Measurements from ENCODE around the gene TCEA2. TPM values are rescaled to one million over a fixed set of nuclear protein-coding genes. Genes with fewer than 3 reads are reported as not detected.

TCEA2 gene
- total RNA-seq, 1 donor from 2014 or later: 8.4 TPM

DNA sequence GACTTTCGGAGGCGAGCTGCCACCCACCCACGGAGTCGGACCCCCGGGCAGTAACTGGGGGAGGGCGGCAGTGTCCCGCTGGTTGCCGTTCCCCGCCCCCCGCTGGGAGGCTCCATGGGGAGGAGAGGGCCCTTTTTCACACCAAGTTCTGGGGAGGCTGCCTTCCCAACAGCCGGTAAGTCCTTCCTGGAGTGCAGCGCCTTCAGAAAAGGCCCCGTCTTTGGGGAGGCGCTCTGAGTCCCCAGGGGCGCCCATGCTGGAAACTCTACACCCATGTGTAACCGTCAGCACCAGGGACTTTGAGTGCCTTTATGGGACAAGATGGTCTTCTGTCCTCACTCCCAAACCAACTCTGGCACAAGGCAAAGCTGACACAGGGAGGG is 13.1 kb upstream of the TCEA2 start:
- H3K9me3 ChIP-seq (ENCODE audit: control insufficient read depth in 3 of 3, low read length in 3 of 3): no peaks in the 10 kb centered on the region
- H3K27me3 ChIP-seq (ENCODE audit: control insufficient read depth in 3 of 3, insufficient read depth in 3 of 3, low read length in 3 of 3): peaks cover 57 to 78% (median 78%) of the 10 kb centered on the region in 3 donors
- peak overlapping the region; percentile 1 to 58 (median 48) for H3K4me3 ChIP-seq (ENCODE audit: low read length in 3 of 3)
- H3K36me3 ChIP-seq (ENCODE audit: control insufficient read depth in 3 of 3, insufficient read depth in 3 of 3, low read length in 3 of 3): peaks cover 0 to 2% (median 0%) of the 10 kb centered on the region in 3 donors
- peaks cover 0 to 14% (median 7%) of the 10 kb centered on the region in 3 donors for H3K4me1 ChIP-seq (ENCODE audit: control insufficient read depth in 3 of 3, insufficient read depth in 3 of 3, low read length in 3 of 3)
- H3K9ac ChIP-seq (ENCODE audit: low read depth in 1 of 3, low read length in 3 of 3): peak overlapping the region in 2 of 3 donors; percentile 51 to 62
- peak overlapping the region; percentile 70 for H3K27ac ChIP-seq (ENCODE audit: low read depth, low read length)

DNA sequence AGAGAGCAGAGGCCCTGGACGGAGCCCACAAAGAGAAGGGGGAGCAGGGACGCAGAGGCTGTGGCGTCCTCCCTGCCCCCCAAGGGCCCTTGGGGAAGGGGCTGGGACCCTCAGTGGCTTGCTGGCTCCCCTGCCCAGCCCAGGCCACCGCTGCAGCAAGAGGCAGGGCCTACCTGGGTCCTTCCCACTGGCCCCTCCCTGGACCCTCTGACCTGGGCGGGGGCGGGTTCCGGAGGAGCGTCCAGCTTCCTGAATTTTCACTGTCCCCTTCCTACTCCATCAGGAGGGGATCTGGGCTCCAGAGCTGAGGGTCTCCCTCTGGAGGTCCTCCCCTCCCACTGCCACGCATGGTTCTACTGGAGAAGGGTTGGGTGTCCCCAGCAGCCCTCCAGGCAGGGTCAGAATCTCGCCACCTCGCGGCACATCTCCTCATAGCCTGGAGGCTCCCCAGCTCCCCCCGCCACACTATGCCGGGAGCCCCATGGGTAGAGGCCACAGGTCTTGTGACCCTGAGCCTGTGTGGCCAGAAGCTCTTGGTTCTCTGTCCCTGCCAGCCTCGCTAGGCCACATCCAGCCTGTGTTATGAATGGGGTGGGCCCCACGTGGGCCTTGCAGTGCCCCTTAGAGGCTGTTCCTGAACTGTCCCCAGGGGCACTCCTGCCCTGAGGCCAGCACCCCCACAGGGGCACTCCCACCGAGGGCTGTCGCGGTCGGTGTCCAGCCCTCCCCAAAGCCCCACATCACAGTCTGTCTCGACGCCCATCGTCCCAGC is 12.6 kb upstream of the TCEA2 start:
- Histone ChIP-seq H3K4me1 (ENCODE audit: control insufficient read depth in 3 of 3, insufficient read depth in 3 of 3, low read length in 3 of 3) (peaks cover 0 to 18% (median 11%) of the 10 kb centered on the region in 3 donors), H3K9ac (ENCODE audit: low read depth in 1 of 3, low read length in 3 of 3) (peak overlapping the region; percentile 23 to 62 (median 57)), H3K36me3 (ENCODE audit: control insufficient read depth in 3 of 3, insufficient read depth in 3 of 3, low read length in 3 of 3) (peaks cover 0 to 2% (median 0%) of the 10 kb centered on the region in 3 donors), H3K27me3 (ENCODE audit: control insufficient read depth in 3 of 3, insufficient read depth in 3 of 3, low read length in 3 of 3) (peaks cover 52 to 76% (median 75%) of the 10 kb centered on the region in 3 donors), H3K9me3 (ENCODE audit: control insufficient read depth in 3 of 3, low read length in 3 of 3) (no peaks in the 10 kb centered on the region), H3K4me3 (ENCODE audit: low read length in 3 of 3) (peak overlapping the region; percentile 1 to 58 (median 48)), H3K27ac (ENCODE audit: low read depth, low read length) (peak overlapping the region; percentile 70)

GRCh38 chr20:64051033-64051452 is 12.0 kb upstream of the TCEA2 start:
- peak overlapping the region in 2 of 3 donors; percentile 23 to 57 for H3K9ac ChIP-seq (ENCODE audit: low read depth in 1 of 3, low read length in 3 of 3)
- H3K4me3 ChIP-seq (ENCODE audit: low read length in 3 of 3): no peak overlapping the region
- H3K4me1 ChIP-seq (ENCODE audit: control insufficient read depth in 3 of 3, insufficient read depth in 3 of 3, low read length in 3 of 3): peaks cover 0 to 20% (median 12%) of the 10 kb centered on the region in 3 donors
- H3K9me3 ChIP-seq (ENCODE audit: control insufficient read depth in 3 of 3, low read length in 3 of 3): no peaks in the 10 kb centered on the region
- H3K36me3 ChIP-seq (ENCODE audit: control insufficient read depth in 3 of 3, insufficient read depth in 3 of 3, low read length in 3 of 3): peaks cover 0 to 2% (median 0%) of the 10 kb centered on the region in 3 donors
- H3K27ac ChIP-seq (ENCODE audit: low read depth, low read length): peak overlapping the region; percentile 70
- H3K27me3 ChIP-seq (ENCODE audit: control insufficient read depth in 3 of 3, insufficient read depth in 3 of 3, low read length in 3 of 3): peaks cover 48 to 75% (median 74%) of the 10 kb centered on the region in 3 donors

GRCh38 chr20:64051561-64052325 is 11.3 kb upstream of the TCEA2 start:
- Histone ChIP-seq H3K9ac (ENCODE audit: low read depth in 1 of 3, low read length in 3 of 3) (peak overlapping the region in 2 of 3 donors; percentile 25 to 57), H3K36me3 (ENCODE audit: control insufficient read depth in 3 of 3, insufficient read depth in 3 of 3, low read length in 3 of 3) (peaks cover 0 to 2% (median 0%) of the 10 kb centered on the region in 3 donors), H3K9me3 (ENCODE audit: control insufficient read depth in 3 of 3, low read length in 3 of 3) (no peaks in the 10 kb centered on the region), H3K4me3 (ENCODE audit: low read length in 3 of 3) (no peak overlapping the region), H3K27me3 (ENCODE audit: control insufficient read depth in 3 of 3, insufficient read depth in 3 of 3, low read length in 3 of 3) (peaks cover 43 to 74% (median 67%) of the 10 kb centered on the region in 3 donors), H3K4me1 (ENCODE audit: control insufficient read depth in 3 of 3, insufficient read depth in 3 of 3, low read length in 3 of 3) (peaks cover 0 to 20% (median 12%) of the 10 kb centered on the region in 3 donors), H3K27ac (ENCODE audit: low read depth, low read length) (peak overlapping the region; percentile 70)

DNA sequence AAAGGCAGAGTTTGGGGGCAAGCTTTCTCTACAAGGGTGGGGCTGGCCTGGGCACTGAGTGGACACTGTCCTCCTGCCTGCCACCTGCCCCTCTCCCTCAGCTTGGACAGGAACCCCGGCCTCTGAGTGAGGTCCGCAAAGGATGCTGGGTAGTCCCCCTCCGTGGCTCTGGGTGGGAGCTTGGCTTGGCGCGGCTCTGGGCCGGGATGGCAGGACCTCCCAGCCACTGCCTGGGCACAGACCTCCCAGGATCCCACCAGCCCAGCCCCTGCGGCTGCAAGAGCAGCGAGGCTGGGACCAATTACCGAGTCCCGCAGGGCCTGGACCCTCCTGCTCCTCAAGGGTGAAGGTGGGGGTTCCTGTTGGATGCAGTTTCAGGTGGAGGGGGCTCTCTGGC is 10.7 kb upstream of the TCEA2 start:
- Histone ChIP-seq H3K27me3 (ENCODE audit: control insufficient read depth in 3 of 3, insufficient read depth in 3 of 3, low read length in 3 of 3) (peaks cover 40 to 73% (median 67%) of the 10 kb centered on the region in 3 donors), H3K4me3 (ENCODE audit: low read length in 3 of 3) (no peak overlapping the region), H3K36me3 (ENCODE audit: control insufficient read depth in 3 of 3, insufficient read depth in 3 of 3, low read length in 3 of 3) (no peaks in the 10 kb centered on the region), H3K9ac (ENCODE audit: low read depth in 1 of 3, low read length in 3 of 3) (peak overlapping the region in 1 of 3 donors; percentile 25), H3K9me3 (ENCODE audit: control insufficient read depth in 3 of 3, low read length in 3 of 3) (no peaks in the 10 kb centered on the region), H3K4me1 (ENCODE audit: control insufficient read depth in 3 of 3, insufficient read depth in 3 of 3, low read length in 3 of 3) (peaks cover 0 to 23% (median 14%) of the 10 kb centered on the region in 3 donors), H3K27ac (ENCODE audit: low read depth, low read length) (peak overlapping the region; percentile 70)

DNA sequence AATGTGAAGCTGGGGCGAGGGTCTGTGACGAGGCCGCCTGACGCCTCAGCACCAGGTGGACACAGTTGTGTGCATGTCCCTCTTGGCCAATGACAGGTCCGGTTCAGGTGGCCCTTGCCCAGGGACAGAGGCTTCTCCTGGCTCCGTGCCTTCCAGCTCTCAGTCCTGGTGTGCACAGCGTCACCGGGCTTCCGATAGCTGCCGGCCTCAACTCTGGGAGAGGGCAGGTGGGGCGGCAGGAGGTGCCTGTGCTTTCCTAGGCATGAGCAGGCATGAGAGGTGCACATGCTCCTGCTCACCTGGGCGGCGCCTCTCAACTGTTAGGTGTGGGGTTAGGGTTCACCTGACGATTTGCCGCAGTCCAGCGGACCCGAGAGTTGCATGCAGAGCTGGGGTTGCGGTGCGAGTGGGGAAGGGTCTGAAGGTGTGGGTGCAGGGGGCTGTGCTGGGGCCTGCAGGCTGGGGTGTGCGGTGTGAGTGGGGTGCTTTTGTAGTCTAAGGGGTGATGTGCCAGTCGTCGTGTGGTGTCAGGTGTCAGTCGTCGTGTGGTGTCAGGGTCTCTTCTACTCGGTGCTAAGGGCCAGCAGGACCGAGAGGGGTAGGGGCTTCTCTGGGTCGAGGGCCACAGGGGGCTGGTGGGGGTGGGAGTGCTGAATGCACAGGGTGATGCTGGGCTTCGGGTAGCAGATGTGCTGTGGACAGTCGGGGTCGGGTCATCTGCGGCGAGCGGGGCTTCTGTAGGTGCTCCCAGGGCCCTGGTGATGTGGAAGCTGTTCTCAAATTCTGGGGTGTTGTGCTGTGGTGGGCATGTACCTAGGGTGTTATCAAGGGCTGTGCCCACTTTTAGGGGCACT is 9.8 kb upstream of the TCEA2 start:
- peak overlapping the region in 2 of 3 donors; percentile 7 to 29 for H3K4me3 ChIP-seq (ENCODE audit: low read length in 3 of 3)
- peaks cover 39 to 75% (median 60%) of the 10 kb centered on the region in 3 donors for H3K27me3 ChIP-seq (ENCODE audit: control insufficient read depth in 3 of 3, insufficient read depth in 3 of 3, low read length in 3 of 3)

GRCh38 chr20:64053841-64054661 is 8.9 kb upstream of the TCEA2 start:
- H3K27ac ChIP-seq (ENCODE audit: low read depth, low read length): peak overlapping the region; percentile 70
- H3K4me1 ChIP-seq (ENCODE audit: control insufficient read depth in 3 of 3, insufficient read depth in 3 of 3, low read length in 3 of 3): peaks cover 2 to 26% (median 18%) of the 10 kb centered on the region in 3 donors
- H3K36me3 ChIP-seq (ENCODE audit: control insufficient read depth in 3 of 3, insufficient read depth in 3 of 3, low read length in 3 of 3): no peaks in the 10 kb centered on the region
- H3K27me3 ChIP-seq (ENCODE audit: control insufficient read depth in 3 of 3, insufficient read depth in 3 of 3, low read length in 3 of 3): peaks cover 36 to 70% (median 60%) of the 10 kb centered on the region in 3 donors
- H3K9me3 ChIP-seq (ENCODE audit: control insufficient read depth in 3 of 3, low read length in 3 of 3): no peaks in the 10 kb centered on the region
- H3K4me3 ChIP-seq (ENCODE audit: low read length in 3 of 3): peak overlapping the region in 1 of 3 donors; percentile 13
- H3K9ac ChIP-seq (ENCODE audit: low read depth in 1 of 3, low read length in 3 of 3): peak overlapping the region in 1 of 3 donors; percentile 62

More for the DNA sequence above, 9.8 kb upstream of the TCEA2 start:
- Histone ChIP-seq H3K4me1 (ENCODE audit: control insufficient read depth in 3 of 3, insufficient read depth in 3 of 3, low read length in 3 of 3) (peaks cover 2 to 25% (median 18%) of the 10 kb centered on the region in 3 donors), H3K27ac (ENCODE audit: low read depth, low read length) (peak overlapping the region; percentile 70), H3K9me3 (ENCODE audit: control insufficient read depth in 3 of 3, low read length in 3 of 3) (no peaks in the 10 kb centered on the region), H3K9ac (ENCODE audit: low read depth in 1 of 3, low read length in 3 of 3) (peak overlapping the region in 1 of 3 donors; percentile 62), H3K36me3 (ENCODE audit: control insufficient read depth in 3 of 3, insufficient read depth in 3 of 3, low read length in 3 of 3) (no peaks in the 10 kb centered on the region)

DNA sequence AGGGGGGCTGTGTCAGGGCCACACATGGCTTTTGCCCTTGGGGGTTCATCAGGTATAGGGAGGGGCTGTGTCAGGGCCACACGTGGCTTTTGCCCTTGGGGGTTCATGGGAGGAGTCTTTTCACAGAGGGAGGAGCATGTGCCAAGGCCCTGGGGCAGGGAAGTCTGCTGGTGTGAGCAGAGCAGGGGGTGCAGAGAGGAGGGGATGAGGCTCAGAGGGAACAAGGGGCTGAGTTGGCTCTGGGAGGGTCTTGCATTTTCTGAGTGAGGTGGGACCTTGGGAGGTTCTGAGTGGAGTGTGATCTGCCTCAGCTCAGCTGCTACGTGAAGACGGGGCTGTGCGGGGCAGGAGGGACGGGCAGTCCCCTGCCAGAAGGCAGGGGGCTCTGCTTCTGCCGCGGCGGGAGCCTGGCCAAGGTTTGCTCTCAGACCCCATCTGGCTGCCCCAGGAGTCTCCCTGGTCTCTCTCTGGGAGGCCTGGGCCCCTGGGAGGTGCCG is 7.6 kb upstream of the TCEA2 start:
- Histone ChIP-seq H3K9me3 (ENCODE audit: control insufficient read depth in 3 of 3, low read length in 3 of 3) (no peaks in the 10 kb centered on the region), H3K4me3 (ENCODE audit: low read length in 3 of 3) (no peak overlapping the region), H3K27me3 (ENCODE audit: control insufficient read depth in 3 of 3, insufficient read depth in 3 of 3, low read length in 3 of 3) (peaks cover 28 to 62% (median 52%) of the 10 kb centered on the region in 3 donors), H3K9ac (ENCODE audit: low read depth in 1 of 3, low read length in 3 of 3) (peak overlapping the region in 1 of 3 donors; percentile 45), H3K4me1 (ENCODE audit: control insufficient read depth in 3 of 3, insufficient read depth in 3 of 3, low read length in 3 of 3) (peaks cover 2 to 22% (median 18%) of the 10 kb centered on the region in 3 donors), H3K36me3 (ENCODE audit: control insufficient read depth in 3 of 3, insufficient read depth in 3 of 3, low read length in 3 of 3) (no peaks in the 10 kb centered on the region), H3K27ac (ENCODE audit: low read depth, low read length) (peak overlapping the region; percentile 76)

All from skeletal muscle tissue (tissue), 4 donors.